GM12878 (cell line): ENCODE results near the gene NCKAP5L. TPM values are rescaled to one million over a fixed set of nuclear protein-coding genes. Genes with fewer than 3 reads are reported as not detected.

Source experiments
- ATAC-seq: fragments of 200-7000 bp; cut with Tn5 transposase; 3 replicates; pipeline ENCODE4 v1.9.1; 2020; ENCODE audit warnings: mild to moderate bottlenecking, moderate library complexity
- BruUV-seq: library from RNA; stranded (reverse); fragments of 400-500 nt; replicated peaks from 2 replicates; lab custom pipeline; 2021; lab: Mats Ljungman, UMichigan
- CTCF ChIA-PET: fragments of 300-600 bp; sonication (Branson Sonifier 250); formaldehyde crosslinking; extraction: SDS; loops from one replicate; lab custom pipeline; 2021; ENCODE audit warnings: inconsistent platforms; lab: Yijun Ruan, JAX
- POLR2A ChIA-PET: fragments of 350-600 bp; formaldehyde crosslinking; extraction: SDS; loops from one replicate; lab custom pipeline; 2021; ENCODE audit warnings: inconsistent platforms; lab: Charles Lee
- RAD21 ChIA-PET: fragments of 300-600 bp; sonication (Branson Sonifier 250); formaldehyde crosslinking; loops from one replicate; lab custom pipeline; 2023; ENCODE audit warnings: antibody characterized with exemption; ENCODE audit not compliant: unreplicated experiment; lab: Charles Lee
- SMC1A ChIA-PET: fragments of 300-600 bp; sonication (Branson Sonifier 250); formaldehyde crosslinking; loops from one replicate; lab custom pipeline; 2023; ENCODE audit not compliant: unreplicated experiment, uncharacterized antibody; lab: Charles Lee
- DNase-seq: peaks from one replicate; pipeline ENCODE4 v3.0.0-alpha.2; 2011; ENCODE audit warnings: low read depth, low spot score
- FAIRE-seq: peaks from 3 replicates; lab custom pipeline; 2011; peaks lifted over from hg19 to GRCh38; lab: Jason Lieb, UNC
- H2AFZ ChIP-seq: 2 replicates; pipeline ENCODE4 v1.6.0; 2011; ENCODE audit warnings: low read depth, low read length, control low read depth; ENCODE audit not compliant: control insufficient read depth
- H3K27ac ChIP-seq: 2 replicates; pipeline ENCODE4 v1.5.1; 2011; ENCODE audit warnings: control low read depth; ENCODE audit not compliant: control insufficient read depth, insufficient read depth
- H3K27me3 ChIP-seq, 2 experiments: replicated peaks in 1 of 2; 2 replicates each; pipeline versions ENCODE4 v1.6.0 to v1.6.1; 2011; ENCODE audit warnings: low read length in 1 of 2; ENCODE audit not compliant: control insufficient read depth in 2 of 2, insufficient read depth in 2 of 2
- H3K36me3 ChIP-seq, 2 experiments: 2 replicates each; pipeline ENCODE4 v1.5.1; 2011; ENCODE audit warnings: low read length in 1 of 2; ENCODE audit not compliant: control insufficient read depth in 2 of 2, insufficient read depth in 2 of 2
- H3K4me1 ChIP-seq: 2 replicates; pipeline ENCODE4 v1.6.1; 2011; ENCODE audit warnings: mild to moderate bottlenecking, low read length, moderate library complexity, mixed read lengths; ENCODE audit not compliant: control insufficient read depth, insufficient read depth
- H3K4me2 ChIP-seq: 2 replicates; pipeline ENCODE4 v1.6.0; 2011; ENCODE audit warnings: control low read depth; ENCODE audit not compliant: control insufficient read depth, insufficient read depth
- H3K4me3 ChIP-seq: fragments of 200-600 bp; sonication (generic); 2 replicates; pipeline ENCODE4 v1.5.1; 2016
- H3K79me2 ChIP-seq: 2 replicates; pipeline ENCODE4 v1.6.0; 2011; ENCODE audit warnings: low read length; ENCODE audit not compliant: control insufficient read depth, insufficient read depth
- H3K9ac ChIP-seq: 2 replicates; pipeline ENCODE4 v1.8.0; 2011; ENCODE audit warnings: low read length, control low read depth, mixed read lengths; ENCODE audit not compliant: control insufficient read depth, insufficient read depth
- H3K9me3 ChIP-seq: replicated peaks from 3 replicates; pipeline ENCODE4 v1.5.1; 2011; ENCODE audit warnings: mild to moderate bottlenecking, low read length; ENCODE audit not compliant: control insufficient read depth, insufficient read depth
- H4K20me1 ChIP-seq: 2 replicates; pipeline ENCODE4 v1.6.0; 2011; ENCODE audit not compliant: control insufficient read depth, insufficient read depth
- BHLHE40 ChIP-seq, 2 experiments: fragments of 450-650 bp in 1 of 2; IDR thresholded peaks; 2 replicates each; pipeline ENCODE4 v1.6.1; 2011 to 2017; ENCODE audit warnings: low read depth in 2 of 2, borderline replicate concordance in 1 of 2, improper control_type of control experiment in 1 of 2, low read length in 1 of 2, mild to moderate bottlenecking in 1 of 2
- CBX3 ChIP-seq: fragments of 200-600 bp; sonication (generic); IDR thresholded peaks from 2 replicates; pipeline ENCODE4 v1.6.1; 2016; ENCODE audit warnings: low read depth, borderline replicate concordance
- JUNB ChIP-seq: IDR thresholded peaks from 2 replicates; pipeline ENCODE4 v1.6.1; 2016; ENCODE audit warnings: antibody characterized with exemption, mild to moderate bottlenecking
- MAX ChIP-seq: IDR thresholded peaks from 2 replicates; pipeline ENCODE4 v1.6.1; 2012; ENCODE audit warnings: low read depth, low read length, improper control_type of control experiment
- MYB ChIP-seq: fragments of 150-350 bp; IDR thresholded peaks from 2 replicates; pipeline ENCODE4 v1.6.1; 2014; ENCODE audit warnings: mild to moderate bottlenecking, low read depth, low read length, borderline replicate concordance
- NFIC ChIP-seq: IDR thresholded peaks from 2 replicates; pipeline ENCODE4 v1.6.1; 2012; ENCODE audit warnings: low read depth, mild to moderate bottlenecking, inconsistent platforms, low read length, moderate library complexity
- PAX8 ChIP-seq: fragments of 450-650 bp; IDR thresholded peaks from 2 replicates; pipeline ENCODE4 v1.6.1; 2017; ENCODE audit warnings: mild to moderate bottlenecking, moderate library complexity
- SPI1 ChIP-seq: IDR thresholded peaks from 2 replicates; pipeline ENCODE4 v1.6.1; 2011; ENCODE audit warnings: low read depth, mild to moderate bottlenecking, low read length, moderate library complexity, borderline replicate concordance; ENCODE audit not compliant: insufficient read depth
- WGBS: methylation state at CpG from one replicate; pipeline ENCODE4 v1.1.6; 2016; ENCODE audit warnings: low lambda C conversion rate; ENCODE audit not compliant: insufficient replicate concordance, insufficient coverage; ENCODE audit errors: missing lambda C conversion rate; 5-methylcytosine and 5-hydroxymethylcytosine counted together
- in situ Hi-C: fragments of 300-500 bp; cut with MboI; formaldehyde crosslinking; loops from 9 replicates; pipeline ENCODE4 v1.14.3; 2018; ENCODE audit warnings: mixed read lengths
- intact Hi-C: fragments of 100-400 bp; cut with micrococcal nuclease; formaldehyde crosslinking; loops from one replicate; pipeline ENCODE4 v1.14.2; 2022; ENCODE audit not compliant: unreplicated experiment
- polyA plus RNA-seq, 11 experiments: library from polyadenylated mRNA; depleted of rRNA in 4 of 11; unstranded in 6 of 11; stranded (reverse) in 5 of 11; fragments of >200 nt; fragmentation: Nextera tagmentation in 4 of 11; fragmentation: Illumina TruSeq in 1 of 11; extraction: Ambion mirVana in 4 of 11; extraction: Trizol in 1 of 11; gene quantifications; 1 replicate in 1 of 11; 2 replicates in 10 of 11; pipeline versions ENCODE4 v1.2.1 to v1.2.3, GENCODE V29; 2011 to 2016; ENCODE audit warnings: inconsistent platforms in 2 of 11, missing spikeins in 2 of 11, low read depth in 1 of 11
- total RNA-seq, 4 experiments: library from RNA; depleted of rRNA in 3 of 4; stranded (reverse); fragments of >200 nt in 3 of 4; fragmentation: Illumina TruSeq in 1 of 4; extraction: Trizol in 1 of 4; gene quantifications; 2 replicates each; pipeline versions ENCODE4 v1.2.1 to v1.2.3, GENCODE V29; 2013 to 2021

NCKAP5L gene
- total and polyA plus RNA-seq, 10 of the 15 experiments (the other 5 are each of a cell fraction or from before 2014, with no cell fraction given), result 0.03 to 15.8 (median 4.4) TPM

GRCh38 chr12:49824895-49825294 lies 3.3 kb downstream of the NCKAP5L start:
- in situ Hi-C loops, result no loop called here
- TF ChIP-seq SPI1 (peak; percentile 18; the same call in 1 of the 2 replicates), BHLHE40 (IDR thresholded peaks at IDR 0.05; ENCODE audit: borderline replicate concordance in 1 of 2, low read depth in 2 of 2, low read length in 1 of 2) (no peak)
- ChIA-PET RAD21 (no interaction called here), POLR2A (interaction anchor here (0.5 to 1.7 kb wide), 3 partner anchors 13 to 84 kb away, joined by 3 to 5 read pairs (median 5); no protein-coding TSS in a partner anchor), SMC1A (no interaction called here), CTCF (interaction anchor here (0.5 to 2.7 kb wide), 3 partner anchors 14 to 355 kb away, joined by 3 to 7 read pairs (median 3); no protein-coding TSS in a partner anchor)
- WGBS, result 63% methylated on average over 4 of the region's 4 CpGs
- intact Hi-C loops, result no loop called here
- no peak for ATAC-seq
- Histone ChIP-seq H3K27ac (no peak overlapping the region; the same call in 1 of the 2 replicates), H2AFZ (no peak overlapping the region), H3K79me2 (peaks cover 25% of the 10 kb centered on the region), H3K36me3 (no peaks in the 10 kb centered on the region; a peak in 1 of 4 replicates), H3K9ac (no peak overlapping the region), H3K4me2 (peak overlapping the region; percentile 66), H3K27me3 (no peaks in the 10 kb centered on the region), H3K4me3 (no peak overlapping the region), H3K9me3 (no peaks in the 10 kb centered on the region), H4K20me1 (0 out of 2 replicates have a peak, but pooled peaks cover 3% of the 10 kb centered on the region), H3K4me1 (peaks cover 41% of the 10 kb centered on the region)
- DNase-seq, result no peak
- no TSS peak for BruUV-seq
- FAIRE-seq, result no peak

GRCh38 chr12:49824416-49824815 lies 3.8 kb downstream of the NCKAP5L start:
- SMC1A ChIA-PET, result no interaction called here
- peak overlapping the region; percentile 66 for H3K4me2 ChIP-seq
- H3K27ac ChIP-seq, result no peak overlapping the region; the same call in 1 of the 2 replicates
- no peaks in the 10 kb centered on the region for H3K27me3 ChIP-seq
- CTCF ChIA-PET, result interaction anchor here (1.1 to 2.7 kb wide), 2 partner anchors 14 to 62 kb away, joined by 3 to 7 read pairs; no protein-coding TSS in a partner anchor
- no TSS peak for BruUV-seq
- no peaks in the 10 kb centered on the region for H3K9me3 ChIP-seq
- RAD21 ChIA-PET, result no interaction called here
- 0 out of 2 replicates have a peak, but pooled peaks cover 3% of the 10 kb centered on the region for H4K20me1 ChIP-seq
- FAIRE-seq (no peak), DNase-seq (no peak), ATAC-seq (no peak)
- POLR2A ChIA-PET, result interaction anchor here (1.7 kb wide), 1 partner anchor 14 kb away, joined by 5 read pairs; no protein-coding TSS in a partner anchor
- peaks cover 25% of the 10 kb centered on the region for H3K79me2 ChIP-seq
- no peak overlapping the region for H3K9ac ChIP-seq
- in situ Hi-C loops, result no loop called here
- intact Hi-C loops, result no loop called here
- no peak overlapping the region for H3K4me3 ChIP-seq
- H3K4me1 ChIP-seq, result peaks cover 43% of the 10 kb centered on the region
- H3K36me3 ChIP-seq, result no peaks in the 10 kb centered on the region; a peak in 1 of 4 replicates
- no peak overlapping the region for H2AFZ ChIP-seq
- no peak for TF ChIP-seq SPI1
- no peak for TF ChIP-seq NFIC
- TF ChIP-seq JUNB, result no peak
- TF ChIP-seq CBX3, result no peak
- no peak for TF ChIP-seq PAX8
- no peak for TF ChIP-seq MAX
- no peak for TF ChIP-seq MYB
- WGBS, result 84% methylated on average over 8 of the region's 8 CpGs
